GM21390 (cell line): ENCODE measurements around the gene UBXN2A.

Source experiments
- ATAC-seq: cut with Tn5 transposase; IDR thresholded peaks from one replicate; pipeline ENCODE4 v1.9.1; 2021; ENCODE audit not compliant: unreplicated experiment

Gene UBXN2A, protein sequence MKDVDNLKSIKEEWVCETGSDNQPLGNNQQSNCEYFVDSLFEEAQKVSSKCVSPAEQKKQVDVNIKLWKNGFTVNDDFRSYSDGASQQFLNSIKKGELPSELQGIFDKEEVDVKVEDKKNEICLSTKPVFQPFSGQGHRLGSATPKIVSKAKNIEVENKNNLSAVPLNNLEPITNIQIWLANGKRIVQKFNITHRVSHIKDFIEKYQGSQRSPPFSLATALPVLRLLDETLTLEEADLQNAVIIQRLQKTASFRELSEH

DNA sequence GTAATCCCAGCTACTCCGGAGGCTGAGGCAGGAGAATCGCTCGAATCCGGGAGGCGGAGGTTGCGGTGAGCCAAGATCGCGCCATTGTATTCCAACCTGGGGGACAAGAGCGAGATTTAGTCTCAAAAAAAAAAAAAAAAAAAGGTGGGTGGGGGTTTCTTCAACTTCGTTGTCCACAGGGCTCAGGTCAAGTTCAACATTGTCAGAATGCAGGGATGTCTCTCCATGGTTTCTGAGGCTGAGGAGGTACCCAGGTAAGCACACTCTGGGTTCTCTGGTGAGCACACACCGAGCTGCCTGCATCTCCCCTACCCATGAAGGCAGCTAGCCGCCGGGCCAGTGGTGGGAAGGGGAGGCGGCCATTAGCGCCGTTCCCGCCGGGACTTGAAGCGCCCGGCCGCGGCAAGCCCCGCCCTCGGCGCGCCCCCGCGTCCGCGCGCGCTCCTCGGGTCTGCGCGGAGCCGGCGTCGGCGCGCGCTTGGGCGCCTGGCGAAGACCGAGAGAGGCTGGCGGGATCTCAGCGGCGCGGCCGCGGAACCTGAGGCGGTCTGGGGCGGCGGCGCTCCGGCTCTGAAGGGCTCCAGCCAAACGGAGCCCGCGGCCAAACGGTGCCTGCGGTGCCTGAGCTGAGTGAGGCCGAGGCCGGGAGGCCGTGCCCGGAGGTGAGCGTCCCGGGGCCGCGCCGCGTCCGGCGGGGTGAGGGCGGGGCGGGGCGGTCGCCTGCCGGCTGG lies at the start of gene UBXN2A:
Gene UBXN2A, plus strand, starts transcription at position 477 of the 731 bp plus-strand sequence. CDS start 17,852 bp downstream, outside the sequence.
- peak; percentile 73 for ATAC-seq

DNA sequence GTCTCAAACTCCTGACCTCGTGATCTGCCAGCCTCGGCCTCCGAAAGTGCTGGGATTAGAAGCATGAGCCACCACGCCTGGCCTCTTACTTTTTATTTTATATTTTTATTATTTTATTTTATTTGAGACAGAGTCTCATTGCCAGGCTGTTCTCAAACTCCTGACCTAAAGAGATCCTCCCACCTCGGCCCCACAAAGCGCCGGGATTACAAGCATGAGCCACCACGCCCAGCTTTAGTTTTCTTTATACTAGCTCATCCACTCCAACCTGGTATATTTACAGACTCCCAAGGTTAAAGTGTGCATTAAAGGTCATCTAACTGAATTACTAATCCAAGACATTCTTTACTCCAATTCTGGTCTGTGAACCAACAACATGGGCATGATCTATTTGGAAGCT lies 40.1 kb upstream of the UBXN2A start:
- no peak for ATAC-seq

DNA sequence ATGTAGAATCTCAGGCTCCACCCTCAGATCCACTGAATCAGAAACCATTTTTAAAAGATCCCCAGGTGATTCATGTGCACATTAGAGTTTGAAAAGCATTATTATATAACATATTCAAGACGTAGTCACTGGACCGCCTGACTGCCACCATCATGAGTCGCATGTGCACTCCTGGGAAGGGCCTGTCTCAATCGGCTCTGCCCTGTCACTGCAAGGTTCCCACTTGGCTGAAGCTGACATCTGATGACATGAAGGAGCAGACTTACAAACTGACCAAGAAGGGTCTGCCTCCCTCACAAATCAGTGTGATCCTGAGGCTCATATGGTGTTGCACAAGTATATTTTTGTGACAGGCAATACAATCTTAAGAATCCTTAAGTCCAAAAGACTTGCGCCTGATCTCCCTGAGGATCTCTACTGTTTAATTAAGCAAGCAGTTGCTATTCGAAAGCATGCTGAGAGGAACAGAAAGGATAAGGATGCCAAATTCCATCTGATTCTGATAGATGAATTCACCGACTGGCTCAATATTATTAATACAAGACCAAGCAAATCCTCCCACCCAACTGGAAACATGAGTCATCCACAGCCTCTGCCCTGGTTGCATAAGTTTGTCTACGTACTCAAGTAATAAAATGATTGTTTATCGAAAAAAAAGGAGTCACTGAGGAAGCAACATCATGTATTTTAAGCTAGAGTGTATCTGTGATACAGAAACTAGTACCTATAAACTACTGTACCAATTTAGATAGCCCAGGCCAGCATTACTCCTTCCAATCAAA lies 39.5 kb upstream of the UBXN2A start:
- ATAC-seq: no peak

DNA sequence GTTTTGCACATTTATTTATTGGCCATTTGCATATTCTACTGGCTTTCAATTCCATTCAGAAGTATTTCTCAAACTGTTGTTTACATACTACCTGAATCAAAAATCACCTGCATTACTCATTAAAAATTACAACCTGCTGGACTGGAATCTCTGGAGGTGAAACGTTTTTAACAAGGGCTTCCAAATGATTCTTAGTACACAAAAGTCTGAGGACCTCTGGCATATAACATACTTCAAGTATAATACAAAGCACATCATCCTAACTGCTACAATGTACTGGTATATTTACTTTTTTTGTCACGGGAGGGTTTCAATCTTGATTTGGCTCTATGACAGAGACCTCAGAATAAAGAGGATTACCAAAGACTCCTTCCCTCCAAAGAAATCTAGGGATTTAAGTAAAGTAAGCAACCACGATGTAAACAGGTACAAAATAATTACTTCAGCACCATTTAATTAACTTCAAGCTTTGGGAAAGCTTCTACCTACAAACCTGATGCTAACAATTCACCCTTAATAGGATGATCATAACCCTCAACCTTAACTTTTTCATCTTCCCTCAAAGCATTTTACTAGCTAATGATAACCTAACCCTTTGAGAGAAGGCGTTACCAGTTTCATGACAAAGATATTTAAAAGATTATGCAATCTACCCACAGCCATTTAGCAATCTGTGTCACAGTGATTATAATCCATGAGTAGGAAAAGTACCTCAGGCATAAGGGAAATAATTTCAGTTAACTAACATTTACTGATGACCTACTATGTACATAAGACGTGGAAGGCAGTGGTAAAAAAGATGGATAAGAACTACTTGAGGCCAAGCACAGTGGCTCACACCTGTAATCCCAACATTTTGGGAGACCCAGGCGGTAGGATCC lies 38.1 kb upstream of the UBXN2A start:
- no peak for ATAC-seq

DNA sequence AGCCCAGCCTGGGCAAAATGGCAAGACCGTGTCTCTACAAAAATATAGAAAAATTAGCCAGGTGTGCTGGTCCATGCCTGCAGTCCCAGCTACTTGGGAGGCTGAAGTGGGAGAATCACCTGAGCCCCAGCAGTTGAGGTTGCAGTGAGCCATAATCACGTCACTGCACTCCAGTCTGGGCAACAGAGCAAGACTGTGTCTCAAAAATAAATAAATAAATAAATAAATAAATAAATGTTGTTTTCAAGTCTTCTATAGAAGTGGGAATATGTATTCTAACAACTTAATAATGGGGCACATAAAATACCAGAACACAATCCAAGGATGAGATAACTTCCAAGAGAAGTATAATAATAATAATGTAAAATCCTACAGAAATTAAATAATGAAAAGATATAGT lies 37.2 kb upstream of the UBXN2A start:
- no peak for ATAC-seq

DNA sequence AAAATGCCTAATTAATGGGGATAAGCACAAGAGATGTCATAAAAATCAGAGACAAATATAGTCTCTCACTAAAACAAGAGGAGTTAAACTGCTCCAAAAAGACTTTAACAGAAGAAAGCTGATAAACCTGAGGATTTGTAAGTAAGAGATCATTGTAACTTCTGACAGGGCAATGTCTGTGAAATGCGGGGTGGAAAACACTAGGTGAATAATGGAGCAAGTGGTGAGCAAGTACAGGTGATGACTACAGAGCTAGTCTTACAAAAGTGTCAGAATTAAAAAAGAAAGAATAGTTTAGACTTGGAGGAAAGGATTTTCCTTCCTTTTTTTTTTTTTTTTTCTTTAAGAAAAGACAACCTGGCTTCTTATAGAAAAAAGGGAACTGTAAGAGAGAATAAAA lies 36.0 kb upstream of the UBXN2A start:
- no peak for ATAC-seq

DNA sequence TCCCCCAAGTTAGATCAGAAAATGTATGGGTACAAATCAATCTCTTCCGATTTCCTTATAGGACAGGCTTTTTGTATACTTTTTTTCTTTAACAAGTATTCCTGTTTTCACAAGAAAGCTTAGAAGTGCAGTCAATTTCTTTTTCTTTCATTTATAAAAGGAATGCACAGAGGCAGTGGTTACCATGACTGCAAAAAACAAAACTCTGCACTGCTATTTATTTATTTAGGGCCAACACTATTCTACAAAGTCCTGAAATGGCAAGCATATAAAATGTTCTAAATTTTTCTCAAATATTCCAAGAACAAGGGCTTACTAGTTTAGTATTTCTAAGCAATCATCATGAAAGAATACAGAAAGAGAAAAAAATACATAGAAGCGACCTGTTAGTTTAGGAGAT lies 35.6 kb upstream of the UBXN2A start:
- ATAC-seq: no peak

DNA sequence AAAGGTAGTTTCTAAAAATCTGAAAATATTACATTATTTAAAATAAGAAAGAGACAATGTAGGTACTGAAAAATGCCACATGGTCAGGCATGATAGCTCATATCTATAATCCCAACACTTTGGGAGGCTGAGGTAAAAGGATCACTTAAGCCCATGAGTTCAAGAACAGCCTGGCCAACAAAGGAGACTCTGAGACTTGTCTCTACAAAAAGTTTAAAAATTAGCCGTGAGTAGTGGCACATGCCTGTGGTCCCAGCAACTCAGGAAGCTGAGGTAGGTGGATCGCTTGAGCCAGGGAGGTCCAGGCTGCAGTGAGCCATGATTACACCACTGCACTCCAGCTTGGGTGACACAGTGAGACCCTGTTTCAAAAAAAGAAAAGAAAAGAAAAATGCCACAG lies 35.1 kb upstream of the UBXN2A start:
- ATAC-seq: no peak

DNA sequence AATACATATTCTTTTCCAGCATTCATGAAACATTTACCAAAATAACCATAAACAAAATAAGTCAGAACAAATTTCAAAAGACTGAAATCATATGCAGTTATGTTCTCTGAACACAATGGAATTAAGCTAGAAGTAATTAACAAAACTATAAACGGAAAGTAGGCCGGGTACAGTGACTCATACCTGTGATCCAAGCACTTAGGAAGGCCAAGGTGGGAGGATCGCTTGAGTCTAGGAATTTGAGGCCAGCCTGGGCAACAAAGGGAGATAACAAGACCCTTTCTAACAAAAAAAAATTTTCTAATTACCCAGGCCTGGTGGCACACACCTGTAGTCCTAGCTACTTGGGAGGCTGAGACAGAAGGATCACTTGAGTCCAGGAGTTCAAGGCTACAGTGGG lies 28.2 kb upstream of the UBXN2A start:
- no peak for ATAC-seq

DNA sequence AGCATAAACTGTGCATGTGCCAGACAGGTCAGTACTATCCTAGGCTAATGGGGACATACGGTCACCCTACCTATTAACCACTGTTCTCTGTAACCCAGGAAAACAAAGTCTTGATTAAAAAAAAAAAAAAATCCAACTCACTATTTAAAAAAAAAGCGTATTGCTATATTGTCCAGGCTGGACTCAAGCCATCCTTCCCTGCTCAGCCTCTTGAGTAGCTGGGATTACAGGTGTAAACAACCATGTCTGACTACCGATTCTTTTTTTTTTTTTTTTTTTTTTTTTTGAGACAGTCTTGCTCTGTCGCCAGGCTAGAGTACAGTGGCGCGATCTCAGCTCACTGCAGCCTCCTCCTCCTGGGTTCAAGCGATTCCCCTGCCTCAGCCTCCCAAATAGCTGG lies 24.9 kb upstream of the UBXN2A start:
- no peak for ATAC-seq

DNA sequence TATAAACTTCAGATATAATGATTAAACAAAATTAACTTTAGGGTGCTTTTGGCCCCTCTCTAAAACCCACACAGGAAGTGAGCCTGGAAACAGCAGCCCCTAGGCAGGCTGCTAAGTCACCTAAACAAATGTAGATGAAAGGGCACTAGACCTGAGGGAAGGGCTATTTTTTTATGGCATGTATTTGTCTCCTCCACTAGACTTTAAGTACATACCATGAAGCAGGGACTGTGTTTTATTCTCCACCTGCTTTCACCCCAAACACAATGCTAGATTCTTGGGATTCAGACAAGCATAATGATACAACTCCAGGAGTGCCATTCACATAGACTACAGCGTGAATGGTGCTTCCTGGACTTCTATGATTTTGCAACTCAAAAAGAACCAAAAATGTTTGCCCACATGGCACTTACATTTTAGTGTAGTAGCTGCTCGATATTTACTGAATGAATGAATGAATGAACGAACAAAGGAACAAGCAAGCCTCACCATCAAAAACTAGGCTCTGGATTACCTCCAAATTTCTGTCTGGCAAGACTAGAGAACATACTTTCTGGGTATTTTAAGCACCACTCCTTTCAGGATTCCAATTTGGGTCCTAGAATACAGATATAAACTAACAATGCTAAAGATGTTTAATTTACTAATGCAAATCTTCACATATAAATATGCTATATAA lies 23.4 kb upstream of the UBXN2A start:
- no peak for ATAC-seq

DNA sequence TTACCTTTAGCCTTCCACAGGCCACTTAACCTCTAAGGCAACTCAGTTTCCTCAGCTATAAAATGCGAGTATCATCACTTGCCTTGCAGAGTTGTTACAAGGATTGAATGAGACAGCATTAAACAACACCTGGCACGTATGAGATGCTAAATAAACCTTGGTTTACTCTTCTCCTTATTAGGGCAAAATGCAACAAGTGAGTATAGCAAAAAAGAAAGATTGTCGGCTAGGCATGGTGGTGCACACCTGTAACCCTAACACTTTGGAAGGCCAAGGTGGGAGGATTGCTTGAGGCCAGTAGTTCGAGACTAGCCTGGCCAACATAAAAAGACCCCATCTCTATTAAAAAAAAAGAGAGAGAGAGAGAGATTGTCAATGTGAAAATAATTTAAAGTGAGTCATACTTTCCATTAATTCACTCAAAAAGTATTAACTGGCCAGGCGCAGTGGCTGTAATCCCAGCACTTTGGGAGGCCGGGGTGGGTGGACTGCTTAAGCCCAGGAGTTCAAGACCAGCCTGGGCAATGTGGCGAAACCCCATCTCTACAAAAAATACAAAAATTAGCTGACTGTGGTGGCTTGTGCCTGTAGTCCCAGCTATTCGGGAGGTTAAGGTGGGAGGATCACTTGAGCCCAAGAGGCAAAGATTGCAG lies 21.3 kb upstream of the UBXN2A start:
- no peak for ATAC-seq

DNA sequence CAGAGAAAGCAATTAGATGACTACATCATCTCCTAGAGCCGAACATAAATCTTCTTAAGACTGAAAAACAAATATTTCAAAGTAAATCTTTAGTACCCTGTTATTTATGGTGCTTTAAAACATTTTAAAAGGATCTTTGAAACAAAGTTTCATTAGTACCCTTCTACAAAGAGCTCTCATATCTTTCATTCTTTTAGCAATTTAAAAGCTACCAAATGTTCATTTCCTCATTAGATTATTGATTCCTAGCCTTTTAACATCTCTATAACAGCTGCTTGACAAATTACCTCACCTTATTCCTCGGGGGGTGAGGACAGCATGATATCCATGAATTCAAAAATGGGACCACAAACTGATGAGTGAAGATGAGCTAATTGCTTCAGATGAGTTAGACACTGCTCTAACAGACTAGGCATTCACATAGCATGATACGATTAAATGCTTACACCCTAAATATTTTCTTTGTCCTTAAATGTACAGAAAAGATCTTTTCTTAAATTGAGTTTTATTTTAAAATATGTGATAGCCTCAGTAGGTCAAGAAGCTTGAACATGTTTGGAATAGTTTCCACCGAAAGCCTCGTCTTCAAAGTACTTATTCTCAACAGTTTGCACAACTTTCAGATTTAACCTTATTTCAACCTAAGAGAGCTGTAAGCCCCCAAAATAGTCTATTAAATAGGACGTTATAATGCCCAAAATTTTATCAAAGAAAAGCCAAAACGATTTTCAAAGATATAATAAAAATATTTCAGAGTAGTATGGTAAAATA lies 15.5 kb upstream of the UBXN2A start:
- ATAC-seq: no peak

DNA sequence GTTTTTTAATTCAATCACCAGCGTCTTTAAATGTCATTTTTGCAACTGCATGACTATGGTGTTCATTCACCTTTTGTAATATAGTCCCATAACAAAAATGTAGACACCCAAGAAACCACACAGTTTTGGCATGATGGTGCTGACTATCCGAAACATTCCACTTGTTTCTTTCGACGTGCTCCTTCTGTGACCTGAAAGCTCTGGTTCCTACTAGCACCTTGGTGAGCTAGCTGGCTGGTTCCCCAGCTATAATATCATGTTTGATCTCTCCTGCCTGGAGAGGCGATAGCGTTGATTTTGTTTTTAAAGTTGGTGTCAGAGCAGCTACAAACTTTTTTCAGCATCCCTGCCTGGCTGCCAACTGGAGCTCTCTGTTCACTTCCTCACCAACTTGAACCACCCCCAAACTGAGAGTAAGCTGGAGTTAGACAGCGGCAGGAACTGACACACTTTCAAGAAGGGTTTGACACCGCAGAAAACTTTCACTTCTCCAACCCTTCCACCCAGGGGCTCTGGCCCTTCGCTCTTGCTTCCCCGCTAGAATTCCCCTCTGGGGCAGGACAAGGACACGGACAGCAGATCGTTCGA lies 14.5 kb upstream of the UBXN2A start:
- peak; percentile 59 for ATAC-seq

DNA sequence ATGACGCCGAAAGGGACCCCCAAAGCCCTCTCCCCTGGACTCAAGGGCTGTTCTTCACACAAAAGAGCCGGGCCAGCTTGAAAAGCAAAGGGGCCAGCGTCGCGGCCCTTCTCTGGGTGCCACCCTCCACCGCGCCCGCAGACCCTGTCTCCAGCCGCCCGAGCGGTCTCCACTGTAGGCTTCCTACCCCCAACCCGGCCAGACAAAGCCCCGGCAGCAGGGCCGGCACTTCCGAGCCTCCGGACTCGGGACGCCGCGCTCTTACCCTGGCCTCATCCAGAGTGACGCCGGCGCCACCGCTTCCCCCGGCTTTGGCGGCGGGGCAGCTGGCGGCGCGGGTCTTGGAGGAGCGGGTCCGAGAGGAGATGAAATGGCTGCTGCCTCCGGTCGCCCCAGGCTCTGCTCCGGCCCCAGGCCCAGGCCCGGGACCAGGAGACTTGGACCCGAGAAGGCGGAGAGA lies 13.9 kb upstream of the UBXN2A start:
- peak; percentile 20 for ATAC-seq

DNA sequence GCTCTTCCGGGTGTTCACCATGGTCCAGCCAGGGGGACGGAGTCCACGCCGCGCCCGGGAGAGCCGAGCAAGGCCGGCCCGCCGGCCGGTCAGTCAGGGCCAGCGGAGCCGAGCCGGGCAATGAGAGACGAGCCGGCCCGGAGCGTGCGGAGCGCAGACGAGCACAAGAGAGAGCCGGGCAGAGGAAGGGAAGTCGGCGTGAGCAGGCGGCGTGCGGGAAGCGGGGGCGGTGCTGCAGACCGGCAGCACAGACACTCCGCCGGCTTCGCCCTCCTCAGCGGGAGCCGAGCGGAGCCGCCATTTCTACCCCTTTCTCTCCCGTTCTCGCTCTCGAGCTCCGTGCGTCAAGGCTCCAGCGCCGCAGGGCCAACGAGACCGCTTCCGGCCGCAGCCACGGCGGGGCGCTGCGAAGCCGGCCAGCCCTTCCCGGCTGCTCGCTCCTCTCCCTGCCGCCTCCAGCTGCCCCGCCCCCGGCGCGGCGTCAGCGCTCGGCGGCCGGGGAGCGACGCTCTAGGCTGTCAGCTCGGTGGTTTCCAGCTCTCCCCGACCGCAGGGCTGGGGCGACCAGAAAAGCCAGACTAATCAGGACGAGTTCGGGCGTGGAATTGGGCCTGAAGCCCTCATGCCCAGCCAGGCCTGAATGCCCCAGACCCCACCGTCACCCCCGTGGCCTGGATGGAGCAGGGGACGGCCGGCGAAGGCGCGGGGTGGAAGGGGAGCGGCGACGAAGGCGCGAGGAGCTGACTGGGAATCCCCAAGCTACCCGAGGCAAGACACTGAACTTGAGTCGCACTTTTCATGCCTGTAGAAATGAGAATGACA lies 13.3 kb upstream of the UBXN2A start, which contains the start of gene ATAD2B:
Gene ATAD2B, minus strand, starts transcription at position 374 of the 822 bp plus-strand sequence. Its CDS starts 353 bp downstream, at position 21.
- peak; percentile 74 for ATAC-seq

DNA sequence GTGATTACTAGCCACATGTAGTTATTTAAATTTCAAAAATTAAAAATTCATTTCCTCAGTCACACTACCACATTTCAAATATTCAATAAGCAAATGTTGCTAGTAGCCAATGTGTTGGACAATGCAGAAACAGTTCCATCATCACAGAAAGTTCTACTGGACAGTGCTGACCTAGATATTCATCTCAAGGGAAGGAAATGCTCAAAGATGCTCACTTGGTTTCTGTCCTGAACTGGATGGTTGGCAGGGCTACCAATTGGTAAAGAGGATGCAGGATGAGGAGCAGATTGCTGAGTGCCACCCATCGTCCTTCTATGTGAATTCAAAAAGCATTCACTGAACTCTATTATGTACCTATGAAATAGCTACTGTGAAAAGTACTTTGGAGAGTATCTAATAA lies 6.0 kb upstream of the UBXN2A start:
- ATAC-seq: no peak
